Middle frontal gyrus (tissue), 1 donor: ENCODE data around the gene SLC44A5.
"Not testable (repeated sequence)": the region's sequence is repeated elsewhere in the genome, so short reads cannot be mapped to it uniquely, and the experiment has no call there.

ENCODE experiments used
- DNase-seq: peaks from one replicate; pipeline ENCODE4 v3.0.0-alpha.2; 2015; ENCODE audit warnings: low spot score; ENCODE audit errors: extremely low spot score

SLC44A5 gene

DNA sequence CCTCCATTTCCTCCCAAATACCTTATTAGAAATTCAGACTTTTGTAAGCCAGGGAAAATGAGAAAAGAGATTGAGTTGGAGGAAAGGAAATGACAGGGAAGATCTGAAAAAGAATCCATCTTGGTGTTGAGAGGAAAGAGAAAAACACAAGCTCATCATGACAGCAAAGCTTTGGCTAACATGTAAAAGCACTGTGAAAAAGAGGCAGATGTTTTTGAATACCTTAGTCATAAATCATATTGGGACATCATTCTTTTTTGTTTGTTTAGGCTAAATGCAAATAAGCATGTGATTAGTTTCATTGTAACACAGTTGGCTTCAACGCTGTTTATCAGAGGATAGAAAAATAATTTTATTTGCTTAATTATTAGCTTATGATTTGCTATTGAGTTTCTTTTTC, 412.2 kb downstream of the SLC44A5 start:
- no peak for DNase-seq

DNA sequence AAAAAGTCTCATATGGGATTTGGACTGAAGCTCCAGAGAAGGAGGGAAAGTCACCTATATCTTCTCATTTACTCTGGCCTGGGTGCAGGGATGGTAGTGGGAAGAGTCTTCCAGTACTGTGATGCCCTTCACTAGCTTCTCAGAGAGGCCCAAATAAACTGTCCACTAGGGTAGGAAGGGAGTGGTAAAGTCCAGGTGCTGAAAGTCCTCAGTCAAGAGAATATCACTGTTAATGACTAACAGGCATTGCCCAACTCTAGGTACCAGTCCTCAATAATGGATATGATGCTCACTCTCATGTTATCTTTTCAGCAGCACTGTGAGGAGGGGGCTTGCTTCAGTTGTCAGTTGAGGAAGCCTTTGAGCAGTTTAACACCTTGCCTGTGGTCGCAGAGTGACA, 412.8 kb downstream of the SLC44A5 start:
- DNase-seq = no peak

DNA sequence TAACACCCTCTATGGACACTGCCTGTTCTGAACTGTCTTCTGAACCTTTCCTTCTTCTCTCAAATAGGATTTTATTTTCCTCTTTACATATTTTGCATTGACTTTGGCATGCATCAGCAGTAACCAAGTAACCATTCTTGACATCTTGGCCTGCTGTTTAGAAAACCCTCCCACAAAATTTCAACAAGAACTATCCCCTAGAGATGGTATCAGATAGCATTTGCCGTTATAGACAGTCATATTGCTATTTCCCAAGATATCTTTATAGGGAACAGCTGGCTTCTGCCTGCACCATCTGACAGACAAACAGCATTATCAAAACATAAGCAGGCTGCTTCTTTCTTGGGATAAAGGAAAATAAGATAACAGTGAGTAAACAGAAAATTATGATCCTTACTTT, 422.0 kb downstream of the SLC44A5 start:
- DNase-seq = no peak

- DNase-seq = not testable (repeated sequence)
Measured at GRCh38 chr1:75181214-75181955, 429.5 kb downstream of the SLC44A5 start.

DNA sequence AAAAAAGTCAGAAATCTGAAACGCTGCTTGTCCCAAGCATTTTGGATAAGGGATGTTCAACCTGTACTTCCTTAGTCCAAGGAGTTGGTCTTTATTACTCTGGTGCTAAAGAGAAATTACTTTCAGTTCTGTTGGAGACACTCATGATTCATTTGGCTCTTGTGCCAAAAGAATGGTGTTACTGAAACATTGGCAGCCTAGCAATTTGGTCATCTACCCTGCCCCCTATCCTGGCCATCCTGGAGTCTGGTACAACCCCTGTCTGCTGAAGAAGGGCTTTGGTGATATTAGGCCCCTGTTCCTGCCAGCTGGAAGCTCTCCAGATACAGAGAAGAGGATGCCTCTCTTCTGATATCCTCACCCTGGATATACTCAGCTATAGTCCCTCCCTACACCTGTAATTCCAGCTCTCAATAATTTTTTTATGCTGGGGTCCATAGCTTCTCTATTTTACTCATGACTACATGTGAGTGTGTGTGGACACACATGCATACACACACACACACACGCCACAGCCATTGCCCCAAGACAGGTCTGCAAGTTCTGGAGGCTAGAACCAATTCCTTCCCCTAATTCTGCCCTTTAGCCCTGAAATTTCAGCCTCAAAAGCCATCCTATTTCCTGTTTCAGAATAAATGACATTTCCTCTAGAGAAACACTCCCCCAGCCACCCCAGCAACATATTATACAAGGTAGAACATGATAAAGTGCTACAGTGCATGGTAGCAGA, 436.7 kb downstream of the SLC44A5 start:
- DNase-seq = no peak

DNA sequence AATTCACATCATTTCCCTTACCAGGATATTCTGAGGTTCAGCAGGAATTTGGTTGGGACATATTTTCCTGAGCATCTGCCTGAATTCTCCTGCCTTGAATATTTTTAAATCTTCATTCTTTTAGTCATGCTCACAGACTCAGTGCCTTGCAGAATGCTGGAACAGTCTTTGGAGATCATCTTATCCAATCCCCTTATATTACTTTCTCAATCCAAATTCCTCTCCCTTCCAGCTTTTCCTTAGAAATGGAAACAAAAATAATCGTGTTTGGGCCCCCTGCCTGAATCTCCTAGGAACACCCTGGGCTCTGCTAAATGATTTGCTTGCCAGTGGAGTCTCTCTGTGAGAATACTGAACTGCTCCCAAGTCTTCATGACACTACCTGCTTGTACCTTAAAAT, 438.4 kb downstream of the SLC44A5 start:
- no peak for DNase-seq

DNA sequence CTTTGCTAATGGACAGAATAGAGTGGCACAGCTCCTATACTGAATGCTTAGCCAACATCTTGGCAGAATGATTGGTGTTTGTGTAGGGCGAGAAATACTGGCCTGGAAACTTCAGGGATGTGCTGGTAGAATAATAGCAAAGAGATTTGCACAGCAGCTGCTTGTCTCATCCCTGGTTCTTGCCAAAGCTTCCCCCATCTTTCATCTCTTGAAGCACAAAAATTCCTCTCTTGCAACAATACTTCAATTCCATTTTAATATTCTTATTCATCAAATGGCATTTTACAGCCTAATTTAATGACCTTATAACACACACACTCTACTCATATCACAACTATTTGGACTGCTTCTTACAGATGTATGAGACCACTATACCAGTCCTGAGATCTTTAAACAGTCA, 439.0 kb downstream of the SLC44A5 start:
- DNase-seq = no peak

DNA sequence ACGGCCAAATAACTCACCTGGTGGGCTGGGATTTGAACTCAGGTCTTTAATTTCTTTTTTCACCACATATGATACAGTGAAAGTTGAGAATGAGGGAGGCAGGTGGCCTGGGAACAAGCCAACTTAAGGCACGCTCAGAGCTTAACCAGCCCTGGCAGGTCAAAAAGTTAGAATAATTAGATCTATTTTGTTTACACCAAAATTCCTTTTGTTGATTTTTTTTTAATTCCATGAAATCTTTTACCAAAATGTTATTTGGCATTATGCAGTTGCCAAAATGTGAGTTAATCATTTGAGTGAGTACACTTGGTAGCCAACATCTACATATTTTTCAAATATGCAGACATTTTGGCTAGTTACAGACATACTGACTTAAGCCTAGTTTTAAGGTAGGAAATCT, 439.9 kb downstream of the SLC44A5 start:
- no peak for DNase-seq

DNA sequence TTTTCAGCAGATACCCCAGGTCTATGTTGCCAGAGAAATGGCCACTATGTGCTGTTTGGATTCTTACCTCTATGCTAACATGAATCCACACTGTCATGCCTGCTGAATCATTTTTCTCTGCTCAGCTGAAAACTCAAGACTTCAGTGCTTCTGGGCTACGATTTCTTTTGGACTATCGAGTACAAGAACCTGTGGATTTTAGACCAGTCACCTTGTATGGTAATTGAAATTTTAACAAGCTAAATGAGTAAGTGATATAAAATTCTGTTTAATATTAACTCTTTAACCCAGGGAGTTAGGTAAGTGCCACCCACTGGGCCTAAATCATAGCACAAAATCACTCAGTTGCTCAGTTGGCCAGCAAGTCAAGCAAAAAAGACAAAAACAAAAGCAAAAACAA, 440.9 kb downstream of the SLC44A5 start:
- DNase-seq = no peak

DNA sequence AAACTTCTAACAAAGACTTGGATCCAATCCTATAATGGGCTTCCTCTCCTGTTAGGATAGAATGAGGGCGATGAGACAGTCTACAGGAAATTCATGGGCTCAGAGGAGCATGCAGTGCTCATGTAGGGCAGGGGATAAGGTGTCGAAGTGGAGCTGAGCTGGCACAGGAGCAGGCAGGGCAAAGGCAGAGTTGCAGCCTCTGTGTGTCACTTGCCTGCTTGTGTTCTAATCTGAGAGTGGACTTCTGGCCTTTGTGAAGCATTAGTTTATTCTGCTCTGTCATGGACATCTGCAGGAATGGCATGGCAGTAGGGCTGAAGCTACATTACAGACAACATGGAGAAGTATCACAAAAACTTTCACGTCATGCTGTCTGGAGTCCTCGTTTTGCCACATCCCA, 444.1 kb downstream of the SLC44A5 start:
- DNase-seq = no peak

- no peak for DNase-seq
Measured at GRCh38 chr1:75165264-75165663, 445.6 kb downstream of the SLC44A5 start.

- no peak for DNase-seq
Measured at GRCh38 chr1:75159154-75159553, 451.8 kb downstream of the SLC44A5 start.
